ENCODE results near the gene DNMBP. TPM values are rescaled to one million over a fixed set of nuclear protein-coding genes. Genes with fewer than 3 reads are reported as not detected.

The DNMBP gene
- total RNA-seq, 1 experiment from 2014 or later: 60.3 TPM

DNA sequence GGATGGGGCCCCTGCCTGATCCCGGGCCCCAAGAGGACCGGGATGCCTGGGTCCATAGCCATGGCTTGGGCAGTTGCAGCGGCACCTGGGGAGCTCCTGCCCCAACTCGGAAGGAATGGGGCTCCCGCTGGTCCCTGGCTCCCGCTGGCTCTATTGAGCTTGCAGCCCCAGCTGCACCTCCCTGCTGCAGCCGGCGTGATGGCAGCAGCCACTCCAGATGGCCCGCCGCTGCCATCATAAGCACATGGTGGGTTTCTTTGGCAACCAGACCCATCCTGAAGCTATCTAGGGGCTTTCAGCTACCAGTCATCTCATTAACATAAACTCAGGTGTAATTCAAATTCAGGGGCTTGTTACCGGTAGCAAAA, 11.1 kb upstream of the DNMBP start:
- ChIA-PET CTCF (interaction anchor here (1.3 to 3.4 kb wide), 3 partner anchors 13 to 25 kb away, joined by 3 to 26 read pairs (median 17); partner anchors contain the start of gene DNMBP), RAD21 (ENCODE audit: low non-redundant PET in 1 of 2, low total read pairs in 2 of 2, uncharacterized antibody in 2 of 2, unreplicated experiment in 2 of 2) (no interaction called here), POLR2A (interaction anchor here (0.9 to 2.0 kb wide), 2 partner anchors 14 to 99 kb away, joined by 3 to 5 read pairs; no protein-coding TSS in a partner anchor)
- no peaks in the 10 kb centered on the region for H3K9me3 ChIP-seq (ENCODE audit: control insufficient read depth in 1 of 2, insufficient read depth in 1 of 2, low read depth in 1 of 2, low read length in 2 of 2)
- no peak for ATAC-seq
- H3K9ac ChIP-seq (ENCODE audit: low read length): no peak overlapping the region
- no TSS peak for BruUV-seq (replicated peaks)
- no peaks in the 10 kb centered on the region for H4K20me1 ChIP-seq (ENCODE audit: insufficient read depth)
- no peaks in the 10 kb centered on the region for H3K9me2 ChIP-seq (ENCODE audit: insufficient read depth)
- H3K4me1 ChIP-seq (ENCODE audit: control insufficient read depth in 1 of 2, insufficient read depth in 2 of 2, low read length in 2 of 2): peaks cover 13 to 31% of the 10 kb centered on the region in 2 experiments
- H2AFZ ChIP-seq (ENCODE audit: low read depth, low read length, poor library complexity, severe bottlenecking): peak overlapping the region; percentile 90
- no peak for TF ChIP-seq SRF (IDR thresholded peaks at IDR 0.05; ENCODE audit: low read depth)
- TF ChIP-seq EZH2 (IDR thresholded peaks at IDR 0.05): no peak
- TF ChIP-seq TCF7L2 (IDR thresholded peaks at IDR 0.05; ENCODE audit: borderline replicate concordance, extremely low read depth, insufficient read depth, insufficient read length): no peak
- no peak for TF ChIP-seq POLR2AphosphoS5 (IDR thresholded peaks at IDR 0.05; ENCODE audit: low read depth, low read length)
- TF ChIP-seq, protein P1, sequence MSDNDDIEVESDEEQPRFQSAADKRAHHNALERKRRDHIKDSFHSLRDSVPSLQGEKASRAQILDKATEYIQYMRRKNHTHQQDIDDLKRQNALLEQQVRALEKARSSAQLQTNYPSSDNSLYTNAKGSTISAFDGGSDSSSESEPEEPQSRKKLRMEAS (IDR thresholded peaks at IDR 0.05): no peak
- no peak overlapping the region for H3K4me2 ChIP-seq (ENCODE audit: low read length)
- intact Hi-C loops (cut with micrococcal nuclease): no loop called here
- no peak overlapping the region for H3K27ac ChIP-seq (ENCODE audit: low read depth, low read length)
- H3K36me3 ChIP-seq (ENCODE audit: control insufficient read depth in 1 of 2, insufficient read depth in 2 of 2, low read length in 2 of 2): no peaks in the 10 kb centered on the region
- DNase-seq (ENCODE audit: low read depth, low spot score): no peak
- H3K4me3 ChIP-seq (replicated peaks in 1 of 2; ENCODE audit: low read depth in 1 of 2, low read length in 2 of 2): no peak overlapping the region
- H3K27me3 ChIP-seq (ENCODE audit: insufficient read depth, low read length): no peaks in the 10 kb centered on the region
- no peaks in the 10 kb centered on the region for H3K79me2 ChIP-seq (ENCODE audit: insufficient read depth, low read length)

DNA sequence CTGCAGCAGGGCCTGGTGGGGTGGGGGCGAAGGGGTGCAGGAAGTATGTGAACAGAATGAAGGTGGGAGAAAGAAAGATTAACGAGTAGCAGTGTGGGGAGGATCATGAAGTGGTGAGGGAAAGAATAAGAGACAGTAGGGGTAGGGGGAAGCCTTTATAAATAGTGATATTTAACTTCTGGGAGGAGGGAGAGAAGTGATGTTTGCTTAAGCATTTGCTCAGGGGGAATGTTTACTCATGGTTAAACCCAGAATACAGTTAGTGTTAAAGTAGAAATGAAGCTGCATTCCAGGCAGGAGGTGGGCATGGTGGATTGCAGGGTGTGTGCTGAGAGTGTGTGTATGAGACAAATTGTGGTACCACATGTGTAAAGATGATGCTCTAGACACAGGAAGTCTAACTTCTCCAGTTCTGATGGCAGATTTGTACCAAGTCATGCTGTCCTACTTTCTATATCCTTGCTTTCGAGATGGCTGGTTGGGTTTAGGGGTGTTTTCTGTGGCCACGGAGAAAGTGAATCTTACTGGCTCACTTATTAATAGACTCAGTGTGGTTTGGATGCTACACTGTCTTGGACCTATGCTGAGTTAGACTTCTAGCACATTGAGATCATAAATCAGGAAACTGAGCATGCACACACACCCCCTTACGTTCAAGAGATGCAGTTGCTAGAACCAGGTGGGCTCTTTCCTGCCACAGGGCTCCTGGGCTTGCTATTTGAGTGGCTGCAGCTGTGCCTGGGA, 10.6 kb upstream of the DNMBP start:
- Histone ChIP-seq H3K4me2 (ENCODE audit: low read length) (no peak overlapping the region), H3K27me3 (ENCODE audit: insufficient read depth, low read length) (no peaks in the 10 kb centered on the region), H3K27ac (ENCODE audit: low read depth, low read length) (no peak overlapping the region), H3K4me1 (ENCODE audit: control insufficient read depth in 1 of 2, insufficient read depth in 2 of 2, low read length in 2 of 2) (peaks cover 13 to 31% of the 10 kb centered on the region in 2 experiments), H3K36me3 (ENCODE audit: control insufficient read depth in 1 of 2, insufficient read depth in 2 of 2, low read length in 2 of 2) (no peaks in the 10 kb centered on the region), H3K9ac (ENCODE audit: low read length) (no peak overlapping the region), H3K79me2 (ENCODE audit: insufficient read depth, low read length) (no peaks in the 10 kb centered on the region), H4K20me1 (ENCODE audit: insufficient read depth) (no peaks in the 10 kb centered on the region), H2AFZ (ENCODE audit: low read depth, low read length, poor library complexity, severe bottlenecking) (peak overlapping the region; percentile 75), H3K9me2 (ENCODE audit: insufficient read depth) (no peaks in the 10 kb centered on the region), H3K9me3 (ENCODE audit: control insufficient read depth in 1 of 2, insufficient read depth in 1 of 2, low read depth in 1 of 2, low read length in 2 of 2) (no peaks in the 10 kb centered on the region), H3K4me3 (replicated peaks in 1 of 2; ENCODE audit: low read depth in 1 of 2, low read length in 2 of 2) (no peak overlapping the region)
- DNase-seq (ENCODE audit: low read depth, low spot score) (no peak), ATAC-seq (peak; percentile 30; the same call in 1 of the 2 replicates)
- ChIA-PET CTCF (interaction anchor here (1.3 to 3.4 kb wide), 3 partner anchors 12 to 25 kb away, joined by 3 to 26 read pairs (median 17); partner anchors contain the start of gene DNMBP), POLR2A (interaction anchor here (0.9 kb wide), 1 partner anchor 98 kb away, joined by 3 read pairs; no protein-coding TSS in a partner anchor), RAD21 (ENCODE audit: low non-redundant PET in 1 of 2, low total read pairs in 2 of 2, uncharacterized antibody in 2 of 2, unreplicated experiment in 2 of 2) (no interaction called here)
- BruUV-seq (replicated peaks): no TSS peak
- intact Hi-C loops (cut with micrococcal nuclease): no loop called here
- TF ChIP-seq SP1 (IDR thresholded peaks at IDR 0.05; ENCODE audit: low read depth): no peak
- no peak for TF ChIP-seq JUND (IDR thresholded peaks at IDR 0.05)
- no peak for TF ChIP-seq POLR2A (IDR thresholded peaks at IDR 0.05; ENCODE audit: borderline replicate concordance, extremely low read depth, insufficient read depth, insufficient read length)
- no peak for TF ChIP-seq ELF1 (IDR thresholded peaks at IDR 0.05; ENCODE audit: borderline replicate concordance, low read depth)
- TF ChIP-seq RAD21 (IDR thresholded peaks at IDR 0.05; ENCODE audit: low read depth): no peak
- no peak for TF ChIP-seq CBX3 (IDR thresholded peaks at IDR 0.05; ENCODE audit: low read depth)
- TF ChIP-seq, protein P1 (IDR thresholded peaks at IDR 0.05): no peak
- no peak for TF ChIP-seq TCF7L2 (IDR thresholded peaks at IDR 0.05; ENCODE audit: borderline replicate concordance, extremely low read depth, insufficient read depth, insufficient read length)
- no peak for TF ChIP-seq EGR1 (IDR thresholded peaks at IDR 0.05; ENCODE audit: low read depth)
